GM21825 (cell line): ENCODE data around the gene ALG1L2.
"Not testable (repeated sequence)": the region's sequence is repeated elsewhere in the genome, so short reads cannot be mapped to it uniquely, and the experiment has no call there.

Source experiments
- ATAC-seq: cut with Tn5 transposase; IDR thresholded peaks from one replicate; pipeline ENCODE4 v1.9.1; 2021; ENCODE audit warnings: mild to moderate bottlenecking, moderate library complexity; ENCODE audit not compliant: unreplicated experiment

Gene ALG1L2

GRCh38 chr3:130081351-130081881 lies at the start of gene ALG1L2:
Gene ALG1L2, plus strand, starts transcription at chr3:130081831. Its CDS starts 186 bp downstream, at chr3:130082017.
- ATAC-seq: no peak

GRCh38 chr3:130037126-130037815 lies 44.4 kb upstream of the ALG1L2 start:
- not testable (repeated sequence) for ATAC-seq

- not testable (repeated sequence) for ATAC-seq
Observed at GRCh38 chr3:130042736-130043135, 38.9 kb upstream of the ALG1L2 start.

DNA sequence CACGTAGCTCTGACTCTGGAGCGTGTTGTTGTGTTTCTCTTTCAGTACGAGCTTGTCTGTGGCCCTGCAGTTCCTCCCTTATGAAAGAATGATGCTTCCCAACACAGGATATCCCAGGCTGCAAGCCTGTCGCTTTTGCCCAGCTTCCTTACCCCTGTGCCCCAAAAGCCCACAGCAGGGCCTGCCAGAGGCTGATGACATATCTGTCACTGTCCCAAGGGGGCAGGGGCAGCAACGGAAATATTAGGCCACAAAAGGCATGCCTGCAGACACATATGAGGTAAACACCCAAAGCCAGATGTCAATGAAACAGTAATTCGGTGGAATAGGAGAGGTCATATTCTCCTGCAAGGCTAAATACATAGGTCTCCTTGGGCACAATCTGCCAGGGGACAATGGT lies 38.0 kb upstream of the ALG1L2 start:
- ATAC-seq: not testable (repeated sequence)

DNA sequence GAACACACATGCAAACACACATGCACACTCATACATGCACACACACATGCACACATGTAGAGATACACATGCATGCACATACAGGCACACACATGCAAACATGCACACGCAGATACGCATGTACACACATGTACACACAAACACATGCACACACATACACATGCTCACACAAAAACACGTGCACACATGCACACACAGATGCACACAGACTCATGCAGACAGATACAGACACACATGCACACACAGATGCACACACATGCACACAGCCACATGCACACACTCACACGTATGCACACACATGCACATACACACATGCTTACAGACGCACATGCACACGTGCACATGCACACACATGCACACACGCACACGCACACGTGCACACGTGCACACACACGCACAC lies 37.3 kb upstream of the ALG1L2 start:
- no peak for ATAC-seq

DNA sequence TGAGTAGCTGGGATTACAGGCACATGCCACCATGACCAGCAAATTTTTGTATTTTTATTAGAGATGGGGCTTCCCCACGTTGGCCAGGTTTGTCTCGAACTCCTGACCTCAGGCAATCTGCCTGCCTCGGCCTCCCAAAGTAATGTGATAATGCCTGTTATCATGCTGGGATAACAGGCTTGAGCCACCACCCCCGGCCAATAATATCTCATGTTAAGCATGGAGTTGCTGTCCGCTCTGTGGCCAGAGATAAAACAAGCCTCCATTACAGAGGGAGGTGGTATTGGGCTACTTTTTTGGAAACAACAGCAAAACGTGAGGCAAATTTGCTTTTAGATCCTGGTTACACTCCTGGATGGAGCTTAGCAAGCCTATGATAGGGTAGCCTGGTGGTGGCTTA lies 32.9 kb upstream of the ALG1L2 start:
- ATAC-seq: no peak

DNA sequence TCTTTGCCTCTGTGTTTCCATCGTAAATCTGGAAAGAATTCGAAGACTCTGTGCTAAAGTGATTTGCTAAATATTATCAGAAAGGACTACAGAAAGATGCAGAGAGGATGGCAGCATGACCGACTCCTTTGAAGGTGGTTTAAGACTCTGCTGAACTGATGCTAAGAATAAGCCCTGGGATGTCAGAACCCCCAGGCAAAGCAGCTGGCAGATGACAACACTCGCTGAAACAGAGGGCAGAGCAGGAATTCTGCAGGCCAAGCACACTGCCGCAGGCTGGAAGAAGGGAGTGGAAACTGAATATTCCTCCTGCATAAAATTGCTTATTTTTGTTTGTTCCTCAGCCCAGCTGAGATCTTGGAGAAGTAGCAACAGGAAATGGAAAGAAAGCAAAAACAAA lies 29.3 kb upstream of the ALG1L2 start:
- ATAC-seq: not testable (repeated sequence)

DNA sequence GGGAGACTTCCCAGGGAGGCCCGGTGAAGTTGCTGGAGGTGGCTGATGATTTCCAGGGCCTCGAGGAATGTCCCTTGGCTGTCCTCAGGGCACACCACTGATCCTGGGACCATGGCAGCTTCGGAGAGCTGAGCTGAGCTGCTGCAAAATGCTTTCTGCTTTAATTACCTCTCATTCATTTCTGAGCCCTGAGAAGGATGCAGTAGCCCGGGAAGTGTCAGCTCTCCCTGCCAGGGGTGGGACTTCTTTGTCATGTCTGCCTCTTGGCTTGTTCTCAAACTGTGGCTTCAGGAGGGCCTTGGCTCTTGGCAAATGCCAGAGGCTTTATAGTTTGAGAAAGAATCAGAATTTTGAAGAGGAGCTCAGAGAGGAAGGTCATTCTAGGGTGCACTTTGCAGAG lies 28.7 kb upstream of the ALG1L2 start:
- not testable (repeated sequence) for ATAC-seq

GRCh38 chr3:130057536-130058266 lies 23.9 kb upstream of the ALG1L2 start:
- ATAC-seq: not testable (repeated sequence)

- ATAC-seq: not testable (repeated sequence)
Observed at GRCh38 chr3:130058267-130058657, 23.4 kb upstream of the ALG1L2 start.

GRCh38 chr3:130058716-130059115 lies 22.9 kb upstream of the ALG1L2 start:
- ATAC-seq: not testable (repeated sequence)

DNA sequence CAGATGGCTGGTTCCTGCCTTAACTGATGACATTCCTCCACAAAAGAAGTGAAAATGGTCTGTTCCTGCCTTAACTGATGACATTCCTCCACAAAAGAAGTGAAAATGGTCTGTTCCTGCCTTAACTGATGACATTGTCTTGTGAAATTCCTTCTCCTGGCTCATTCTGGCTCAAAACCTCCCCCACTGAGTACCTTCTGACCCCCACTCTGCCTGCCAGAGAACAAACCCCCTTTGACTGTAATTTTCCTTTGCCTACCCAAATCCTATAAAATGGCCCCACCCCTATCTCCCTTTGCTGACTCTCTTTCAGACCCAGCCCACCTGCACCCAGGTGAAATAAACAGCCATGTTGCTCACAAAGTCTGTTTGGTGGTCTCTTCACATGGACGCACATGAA lies 22.5 kb upstream of the ALG1L2 start:
- not testable (repeated sequence) for ATAC-seq

- no peak for ATAC-seq
Observed at GRCh38 chr3:130073582-130073981, 8.0 kb upstream of the ALG1L2 start.

GRCh38 chr3:130077636-130078035 lies 4.0 kb upstream of the ALG1L2 start:
- no peak for ATAC-seq

DNA sequence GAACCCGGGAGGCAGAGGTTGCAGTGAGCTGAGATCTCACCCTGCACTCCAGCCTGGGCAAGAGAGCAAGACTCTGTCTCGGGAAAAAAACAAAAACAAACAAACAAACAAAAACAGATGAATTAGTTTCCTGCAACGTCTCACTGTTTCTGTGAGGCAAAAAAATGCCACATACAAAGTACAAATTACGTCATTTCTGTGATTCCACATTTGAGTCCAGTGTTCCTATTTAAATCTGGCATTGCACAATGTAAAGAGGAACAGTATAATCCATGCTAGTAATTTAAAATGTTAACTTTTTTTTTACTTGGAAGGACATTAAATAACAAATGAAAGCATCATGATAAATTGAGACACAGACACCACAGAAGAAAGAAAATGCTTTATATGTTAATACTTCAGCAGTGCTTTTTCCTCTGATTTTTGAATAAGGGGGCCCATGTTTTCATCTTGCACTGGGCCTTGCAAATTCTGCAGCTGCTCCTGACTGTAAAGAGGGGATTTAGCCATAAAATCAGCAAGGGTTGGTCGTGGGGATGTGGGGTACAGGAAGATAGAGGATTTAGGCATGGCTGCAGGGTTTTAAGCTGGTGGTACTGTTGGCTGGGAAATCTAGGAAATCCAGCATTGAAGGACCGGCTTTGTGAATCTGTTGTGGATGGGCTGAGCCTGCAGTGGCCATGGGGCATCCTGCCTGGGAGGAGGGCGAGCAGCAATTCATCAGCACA lies 1.9 kb downstream of the ALG1L2 start:
- not testable (repeated sequence) for ATAC-seq

GRCh38 chr3:130084436-130084980 lies 2.9 kb downstream of the ALG1L2 start:
- no peak for ATAC-seq

DNA sequence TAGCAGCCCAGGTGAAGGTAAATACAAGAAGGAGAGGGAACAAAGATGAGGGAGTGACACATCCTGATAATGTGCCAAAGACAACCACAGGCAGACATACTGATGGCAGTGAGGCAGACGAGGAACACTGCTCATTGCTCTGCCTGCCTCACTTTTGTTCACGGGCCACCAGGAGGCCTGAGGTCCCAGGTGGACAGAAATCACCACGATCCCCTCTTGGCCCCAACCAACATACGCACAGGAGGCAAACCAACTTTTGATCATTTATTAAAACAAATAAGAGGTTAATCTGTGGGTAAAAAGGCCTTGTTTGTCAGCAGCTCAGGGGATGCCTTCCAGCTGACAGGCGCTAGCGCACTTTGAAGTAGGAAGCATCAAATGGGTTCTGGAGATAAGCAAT lies 4.2 kb downstream of the ALG1L2 start:
- ATAC-seq: no peak

DNA sequence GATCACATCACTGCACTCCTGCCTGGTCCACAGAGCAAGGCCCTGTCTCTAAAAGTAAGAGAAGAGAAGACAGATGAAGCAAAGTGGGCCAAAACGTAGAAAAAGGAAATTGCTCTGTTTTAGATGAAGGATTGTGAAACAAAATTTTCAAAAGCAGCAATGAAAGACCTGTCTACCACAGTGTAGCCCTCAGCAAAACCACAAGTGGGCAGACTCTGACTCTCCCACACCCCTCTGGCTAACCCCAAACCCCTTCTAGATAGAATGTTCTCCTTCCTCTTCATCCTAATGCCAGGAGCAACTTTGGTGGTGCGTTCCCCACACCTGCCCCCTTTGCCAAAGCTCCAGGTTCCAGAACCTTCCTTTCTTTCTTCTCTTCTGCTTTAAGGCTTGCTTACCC lies 5.0 kb downstream of the ALG1L2 start:
- ATAC-seq: not testable (repeated sequence)

GRCh38 chr3:130088061-130088460 lies 6.4 kb downstream of the ALG1L2 start:
- no peak for ATAC-seq

GRCh38 chr3:130090681-130091080 lies 9.1 kb downstream of the ALG1L2 start:
- ATAC-seq: not testable (repeated sequence)

DNA sequence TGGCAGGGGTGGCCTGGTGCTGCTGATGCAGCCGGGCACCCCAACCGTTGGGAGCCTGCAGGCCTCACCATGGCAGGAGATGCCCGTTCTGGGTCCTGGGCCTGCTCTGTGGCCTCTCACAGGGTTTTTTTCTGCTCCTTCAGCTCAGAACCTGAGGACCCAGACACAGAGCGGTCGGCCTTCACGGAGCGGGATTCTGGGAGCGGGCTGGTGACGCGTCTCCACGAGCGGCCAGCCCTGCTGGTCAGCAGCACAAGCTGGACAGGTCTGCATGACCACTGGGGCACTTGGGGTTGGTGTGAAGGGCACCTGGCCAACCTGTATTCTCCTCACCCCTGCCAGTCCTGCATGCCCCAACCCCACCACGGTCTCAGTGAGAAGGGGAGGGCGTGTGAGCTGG lies 10.3 kb downstream of the ALG1L2 start:
- ATAC-seq: no peak
